H1 (cell line): Measurements from ENCODE around the gene MPRIP. TPM values are rescaled to one million over a fixed set of nuclear protein-coding genes. Genes with fewer than 3 reads are reported as not detected.

ENCODE experiments used
- CTCF ChIA-PET: fragments of 300-600 bp; sonication (Branson Sonifier 250); formaldehyde crosslinking; loops from one replicate; lab custom pipeline; 2021; ENCODE audit not compliant: partially characterized antibody; lab: Charles Lee
- POLR2A ChIA-PET: fragments of 300-600 bp; sonication (Branson Sonifier 250); formaldehyde crosslinking; loops from one replicate; lab custom pipeline; 2021; ENCODE audit warnings: inconsistent platforms; ENCODE audit not compliant: partially characterized antibody; lab: Charles Lee
- DNase-seq, 2 experiments: peaks; one replicate each; pipeline versions ENCODE4 v3.0.0 to v3.0.0-alpha.2; 2010 to 2022; ENCODE audit warnings: low spot score in 2 of 2, low read depth in 1 of 2, mixed read lengths in 1 of 2
- FAIRE-seq: peaks from 2 replicates; lab custom pipeline; 2011; peaks lifted over from hg19 to GRCh38; lab: Jason Lieb, UNC
- H2AFZ ChIP-seq: 2 replicates; pipeline ENCODE4 v1.8.1; 2012; ENCODE audit warnings: low read length, inconsistent platforms
- H2AK5ac ChIP-seq: 2 replicates; pipeline ENCODE4 v1.6.1; 2013; ENCODE audit warnings: low read depth, low read length
- H2BK120ac ChIP-seq: replicated peaks from 2 replicates; pipeline ENCODE3; 2013; ENCODE audit warnings: low read depth, low read length, inconsistent platforms
- H2BK12ac ChIP-seq: 2 replicates; pipeline ENCODE4 v1.6.1; 2013; ENCODE audit warnings: low read depth, low read length
- H2BK15ac ChIP-seq: 2 replicates; pipeline ENCODE4 v1.6.1; 2013; ENCODE audit warnings: low read length
- H2BK20ac ChIP-seq: 2 replicates; pipeline ENCODE4 v1.6.1; 2013; ENCODE audit warnings: low read length
- H2BK5ac ChIP-seq: 2 replicates; pipeline ENCODE4 v1.6.1; 2013; ENCODE audit warnings: low read depth, low read length
- H3K14ac ChIP-seq: 2 replicates; pipeline ENCODE4 v1.6.1; 2013; ENCODE audit warnings: inconsistent platforms; ENCODE audit not compliant: insufficient read length
- H3K18ac ChIP-seq: 2 replicates; pipeline ENCODE4 v1.6.1; 2013; ENCODE audit warnings: low read length; ENCODE audit errors: extremely low read depth
- H3K23ac ChIP-seq: 2 replicates; pipeline ENCODE4 v1.6.1; 2013; ENCODE audit warnings: inconsistent platforms; ENCODE audit not compliant: insufficient read length
- H3K23me2 ChIP-seq: 2 replicates; pipeline ENCODE4 v1.6.1; 2013; ENCODE audit warnings: low read depth, low read length
- H3K27ac ChIP-seq: 2 replicates; pipeline ENCODE4 v1.6.1; 2011; ENCODE audit warnings: low read depth, low read length, inconsistent platforms
- H3K27me3 ChIP-seq, 4 experiments: replicated peaks in 1 of 4; 1 replicate in 1 of 4; 2 replicates in 3 of 4; pipeline versions ENCODE4 v1.6.1 to v1.8.1; 2011 to 2013; ENCODE audit warnings: low read length in 3 of 4, mild to moderate bottlenecking in 3 of 4, inconsistent platforms in 2 of 4, mixed read lengths in 2 of 4, moderate library complexity in 1 of 4; ENCODE audit not compliant: control insufficient read depth in 3 of 4, insufficient read depth in 3 of 4; ENCODE audit errors: extremely low read depth in 1 of 4
- H3K36me3 ChIP-seq, 4 experiments: 2 replicates each; pipeline versions ENCODE4 v1.6.1 to v1.8.1; 2011 to 2013; ENCODE audit warnings: mild to moderate bottlenecking in 4 of 4, low read length in 3 of 4, moderate library complexity in 2 of 4, control low read depth in 1 of 4, inconsistent platforms in 1 of 4; ENCODE audit not compliant: insufficient read depth in 4 of 4, control insufficient read depth in 2 of 4
- H3K4ac ChIP-seq: replicated peaks from 2 replicates; pipeline ENCODE3; 2013; ENCODE audit warnings: low read length, low read depth, mixed read lengths, inconsistent platforms; ENCODE audit not compliant: insufficient read length
- H3K4me1 ChIP-seq, 4 experiments: replicated peaks in 1 of 4; 1 replicate in 1 of 4; 2 replicates in 3 of 4; pipeline versions ENCODE4 v1.6.1 to v1.8.1; 2011 to 2013; ENCODE audit warnings: low read length in 3 of 4, inconsistent platforms in 2 of 4, mixed read lengths in 1 of 4; ENCODE audit not compliant: insufficient read depth in 4 of 4, control insufficient read depth in 3 of 4
- H3K4me2 ChIP-seq, 2 experiments: 2 replicates each; pipeline versions ENCODE4 v1.6.1 to v1.8.1; 2011 to 2013; ENCODE audit warnings: low read depth in 2 of 2, low read length in 2 of 2, control low read depth in 1 of 2, inconsistent platforms in 1 of 2, mild to moderate bottlenecking in 1 of 2; ENCODE audit not compliant: insufficient read depth in 1 of 2
- H3K4me3 ChIP-seq, 4 experiments: fragments of 200-600, 300-600 bp in 1 of 4; sonication (generic), shearing (Covaris generic), sonication (Bioruptor Twin) in 1 of 4; 2 replicates each; pipeline versions ENCODE4 v1.5.1 to v1.8.1; 2011 to 2016; ENCODE audit warnings: low read length in 4 of 4, low read depth in 3 of 4, control low read depth in 2 of 4, inconsistent platforms in 2 of 4, mild to moderate bottlenecking in 2 of 4, mixed read lengths in 1 of 4, moderate library complexity in 1 of 4; ENCODE audit not compliant: insufficient read depth in 2 of 4; ENCODE audit errors: extremely low read depth in 1 of 4
- H3K56ac ChIP-seq: replicated peaks from 2 replicates; pipeline ENCODE3; 2013; ENCODE audit warnings: low read depth, mild to moderate bottlenecking, mixed read lengths, low read length, inconsistent platforms; ENCODE audit not compliant: insufficient read length
- H3K79me1 ChIP-seq: 2 replicates; pipeline ENCODE4 v1.6.1; 2013; ENCODE audit warnings: low read depth, low read length, control low read depth
- H3K79me2 ChIP-seq, 2 experiments: 2 replicates each; pipeline versions ENCODE4 v1.6.1 to v1.8.1; 2012 to 2013; ENCODE audit warnings: low read length in 2 of 2, mild to moderate bottlenecking in 2 of 2, inconsistent platforms in 1 of 2; ENCODE audit not compliant: insufficient read depth in 2 of 2, control insufficient read depth in 1 of 2
- H3K9ac ChIP-seq, 4 experiments: replicated peaks in 1 of 4; 1 replicate in 1 of 4; 2 replicates in 3 of 4; pipeline versions ENCODE4 v1.6.1 to v1.8.1; 2011 to 2013; ENCODE audit warnings: low read depth in 3 of 4, low read length in 3 of 4, control low read depth in 2 of 4, mild to moderate bottlenecking in 2 of 4, moderate library complexity in 2 of 4, inconsistent platforms in 1 of 4; ENCODE audit errors: extremely low read depth in 1 of 4
- H3K9me3 ChIP-seq, 2 experiments: 2 replicates each; pipeline versions ENCODE4 v1.6.1 to v1.8.1; 2012 to 2013; ENCODE audit warnings: mild to moderate bottlenecking in 2 of 2, moderate library complexity in 2 of 2, control low read depth in 1 of 2, inconsistent platforms in 1 of 2, low read depth in 1 of 2, low read length in 1 of 2, mixed read lengths in 1 of 2; ENCODE audit not compliant: insufficient read depth in 2 of 2
- H4K20me1 ChIP-seq, 2 experiments: replicated peaks in 1 of 2; 2 replicates each; pipeline versions ENCODE3 to v1.8.1; 2011 to 2013; ENCODE audit warnings: inconsistent platforms in 2 of 2, low read length in 2 of 2, mild to moderate bottlenecking in 1 of 2; ENCODE audit not compliant: insufficient read depth in 2 of 2, control insufficient read depth in 1 of 2
- H4K5ac ChIP-seq: 2 replicates; pipeline ENCODE4 v1.6.1; 2013; ENCODE audit warnings: low read length, low read depth, mixed read lengths, inconsistent platforms; ENCODE audit not compliant: insufficient read length
- H4K8ac ChIP-seq: 2 replicates; pipeline ENCODE4 v1.8.0; 2013; ENCODE audit warnings: mild to moderate bottlenecking, moderate library complexity, low read length, inconsistent platforms; ENCODE audit not compliant: insufficient read depth; ENCODE audit errors: extremely low read depth
- H4K91ac ChIP-seq: replicated peaks from 2 replicates; pipeline ENCODE3; 2013; ENCODE audit warnings: low read length, mixed read lengths, inconsistent platforms; ENCODE audit not compliant: insufficient read length
- BRCA1 ChIP-seq: IDR thresholded peaks from 2 replicates; pipeline ENCODE4 v1.6.1; 2012; ENCODE audit warnings: low read depth, low read length, improper control_type of control experiment
- CHD2 ChIP-seq: IDR thresholded peaks from 2 replicates; pipeline ENCODE4 v1.6.1; 2012; ENCODE audit warnings: low read length, improper control_type of control experiment
- E2F6 ChIP-seq: IDR thresholded peaks from 2 replicates; pipeline ENCODE4 v1.6.1; 2012; ENCODE audit warnings: inconsistent platforms
- HDAC2 ChIP-seq, 2 experiments: fragments of 300-600 bp in 1 of 2; sonication (generic) in 1 of 2; IDR thresholded peaks; 2 replicates each; pipeline ENCODE4 v1.6.1; 2011 to 2012; ENCODE audit warnings: low read depth in 2 of 2, low read length in 2 of 2, mild to moderate bottlenecking in 2 of 2, moderate library complexity in 2 of 2, borderline replicate concordance in 1 of 2, inconsistent platforms in 1 of 2
- HDAC6 ChIP-seq: IDR thresholded peaks from one replicate; pipeline ENCODE4 v1.7.1; 2012; ENCODE audit warnings: low read depth, mild to moderate bottlenecking, inconsistent platforms, low read length, moderate library complexity
- KDM5A ChIP-seq: fragments of 200-600 bp; IDR thresholded peaks from 2 replicates; pipeline ENCODE4 v1.7.1; 2012; ENCODE audit warnings: mild to moderate bottlenecking, low read length, inconsistent platforms, mixed read lengths
- RAD21 ChIP-seq, 2 experiments: IDR thresholded peaks in 1 of 2; conservative IDR thresholded peaks in 1 of 2; 2 replicates each; pipeline ENCODE4 v1.6.1; 2011; ENCODE audit warnings: low read depth in 2 of 2, low read length in 2 of 2, improper control_type of control experiment in 1 of 2, inconsistent platforms in 1 of 2, mild to moderate bottlenecking in 1 of 2, moderate library complexity in 1 of 2
- RFX5 ChIP-seq: IDR thresholded peaks from 2 replicates; pipeline ENCODE4 v1.6.1; 2011; ENCODE audit warnings: low read depth, low read length, improper control_type of control experiment, borderline replicate concordance
- SIN3A ChIP-seq, 2 experiments: IDR thresholded peaks in 1 of 2; conservative IDR thresholded peaks in 1 of 2; 2 replicates each; pipeline ENCODE4 v1.6.1; 2011 to 2012; ENCODE audit warnings: low read length in 2 of 2, improper control_type of control experiment in 1 of 2, low read depth in 1 of 2, mild to moderate bottlenecking in 1 of 2
- SP4 ChIP-seq: IDR thresholded peaks from 2 replicates; pipeline ENCODE4 v1.6.1; 2012; ENCODE audit warnings: low read length, inconsistent platforms
- SUZ12 ChIP-seq: fragments of 200-600 bp; sonication (generic); IDR thresholded peaks from 2 replicates; pipeline ENCODE4 v1.6.1; 2012; ENCODE audit warnings: mild to moderate bottlenecking, inconsistent platforms, low read length, moderate library complexity, mixed read lengths
- TAF1 ChIP-seq: IDR thresholded peaks from 2 replicates; pipeline ENCODE4 v1.6.1; 2011; ENCODE audit warnings: mild to moderate bottlenecking, low read depth, low read length
- TBP ChIP-seq: IDR thresholded peaks from 2 replicates; pipeline ENCODE4 v1.6.1; 2011; ENCODE audit warnings: low read depth, low read length, improper control_type of control experiment
- ZNF274 ChIP-seq: IDR thresholded peaks from 2 replicates; pipeline ENCODE4 v1.7.0; 2012; ENCODE audit warnings: low read length, borderline replicate concordance; ENCODE audit errors: extremely low read depth
- polyA plus RNA-seq, 7 experiments: library from polyadenylated mRNA; depleted of rRNA in 3 of 7; stranded (reverse) in 5 of 7; unstranded in 2 of 7; fragments of >200 nt in 5 of 7; fragments of 200-250 nt in 2 of 7; gene quantifications; 1 replicate in 5 of 7; 2 replicates in 1 of 7; 4 replicates in 1 of 7; pipeline versions ENCODE4 v1.2.1 to v1.2.3, GENCODE V29; 2011 to 2013; ENCODE audit warnings: missing spikeins in 2 of 7, mixed read lengths in 2 of 7
- total RNA-seq: library from RNA; stranded (reverse); fragmentation: NEBNext Ultra II Directional; extraction: Animal tissue kit (Norgen Biotek cat#: 25700); gene quantifications from 2 replicates; pipeline ENCODE4 v1.2.1, GENCODE V29; 2021

MPRIP gene
- total and polyA plus RNA-seq, 2 of the 8 experiments (the other 6 are each of a cell fraction or from before 2014, with no cell fraction given): 48.6 to 146 TPM

- Histone ChIP-seq H3K4me3 (no peak overlapping the region), H3K14ac (no peak overlapping the region), H3K9me3 (no peaks in the 10 kb centered on the region), H4K8ac (no peak overlapping the region), H3K56ac (no peak overlapping the region), H4K91ac (no peak overlapping the region), H3K9ac (no peak overlapping the region), H3K27ac (no peak overlapping the region), H2BK12ac (no peak overlapping the region), H3K79me1 (peaks cover 7% of the 10 kb centered on the region; the same call in 1 of the 2 replicates), H4K20me1 (peaks cover under 1 to 11% of the 10 kb centered on the region in 2 experiments), H3K23ac (no peak overlapping the region), H3K4ac (no peak overlapping the region), H2BK20ac (no peak overlapping the region), H3K36me3 (no peaks in the 10 kb centered on the region), H3K4me2 (no peak overlapping the region), H2AFZ (no peak overlapping the region), H3K79me2 (peaks cover 0 to 79% of the 10 kb centered on the region in 2 experiments; a peak in 3 of 4 replicates), H4K5ac (no peak overlapping the region), H3K27me3 (no peaks in the 10 kb centered on the region), H3K4me1 (no peaks in the 10 kb centered on the region), H2BK15ac (no peak overlapping the region), H3K18ac (no peak overlapping the region), H2AK5ac (no peak overlapping the region), H2BK120ac (no peak overlapping the region), H3K23me2 (no peaks in the 10 kb centered on the region), H2BK5ac (no peak overlapping the region)
- TF ChIP-seq TBP: no peak
- no peak for TF ChIP-seq HDAC6
- TF ChIP-seq E2F6: no peak
- no peak for TF ChIP-seq KDM5A
- TF ChIP-seq BRCA1: no peak
- TF ChIP-seq SP4: no peak
- no peak for TF ChIP-seq ZNF274
- TF ChIP-seq CHD2: no peak
- no peak for TF ChIP-seq SUZ12
- no peak for TF ChIP-seq TAF1
- TF ChIP-seq RAD21 (IDR thresholded peaks at IDR 0.05 in 1 of 2, conservative IDR thresholded peaks at IDR 0.05 in 1 of 2; ENCODE audit: low read depth in 2 of 2, low read length in 2 of 2): no peak
- no peak for TF ChIP-seq SIN3A (conservative IDR thresholded peaks at IDR 0.05 in 1 of 2, IDR thresholded peaks at IDR 0.05 in 1 of 2; ENCODE audit: low read depth in 1 of 2, low read length in 2 of 2)
- no peak for TF ChIP-seq RFX5
- no peak for TF ChIP-seq HDAC2 (IDR thresholded peaks at IDR 0.05; ENCODE audit: borderline replicate concordance in 1 of 2, low read depth in 2 of 2, low read length in 2 of 2)
- CTCF ChIA-PET: interaction anchor here (0.9 kb wide), 1 partner anchor 72 kb away, joined by 3 read pairs; no protein-coding TSS in a partner anchor
- FAIRE-seq: no peak
- POLR2A ChIA-PET: no interaction called here
- DNase-seq: no peak
These were observed 27.6 kb downstream of the MPRIP start for GRCh38 chr17:17069849-17070248.
